Activated T-cell treated with anti-CD3 and anti-CD28 coated beads, Interleukin-2, amount 50 U/mL, for 4 hours (primary cell): ENCODE measurements around the gene NUTF2. TPM values are rescaled to one million over a fixed set of nuclear protein-coding genes. Genes with fewer than 3 reads are reported as not detected.
"Not testable (repeated sequence)": the region's sequence is repeated elsewhere in the genome, so short reads cannot be mapped to it uniquely, and the experiment has no call there.

Source experiments
- ATAC-seq, 2 donors: fragments of 200-7000 bp; cut with Tn5 transposase; one replicate each; pipeline ENCODE4 v1.10.0; 2021
- DNase-seq: peaks from one replicate; pipeline ENCODE4 v3.0.0-alpha.2; 2020
- H3K27me3 Mint-ChIP-seq: one replicate; pipeline ENCODE4 v1.8.0; 2021; ENCODE audit warnings: low read depth, mixed read lengths
- H3K36me3 Mint-ChIP-seq: one replicate; pipeline ENCODE4 v1.8.0; 2022; ENCODE audit warnings: mixed read lengths; ENCODE audit not compliant: insufficient read depth
- H3K4me1 Mint-ChIP-seq: one replicate; pipeline ENCODE4 v1.8.0; 2021; ENCODE audit warnings: low read depth, mixed read lengths
- H3K4me3 Mint-ChIP-seq: one replicate; pipeline ENCODE4 v1.8.0; 2021; ENCODE audit warnings: mild to moderate bottlenecking, moderate library complexity, mixed read lengths
- H3K9me3 Mint-ChIP-seq: one replicate; pipeline ENCODE4 v1.8.0; 2021; ENCODE audit warnings: mixed read lengths
- total RNA-seq, 3 donors: library from RNA; stranded (reverse); gene quantifications; one replicate each; pipeline ENCODE4 v1.2.1, GENCODE V29; 2021

The NUTF2 gene
- total RNA-seq, 3 donors from 2014 or later, result 170 to 182 (median 182) TPM

DNA sequence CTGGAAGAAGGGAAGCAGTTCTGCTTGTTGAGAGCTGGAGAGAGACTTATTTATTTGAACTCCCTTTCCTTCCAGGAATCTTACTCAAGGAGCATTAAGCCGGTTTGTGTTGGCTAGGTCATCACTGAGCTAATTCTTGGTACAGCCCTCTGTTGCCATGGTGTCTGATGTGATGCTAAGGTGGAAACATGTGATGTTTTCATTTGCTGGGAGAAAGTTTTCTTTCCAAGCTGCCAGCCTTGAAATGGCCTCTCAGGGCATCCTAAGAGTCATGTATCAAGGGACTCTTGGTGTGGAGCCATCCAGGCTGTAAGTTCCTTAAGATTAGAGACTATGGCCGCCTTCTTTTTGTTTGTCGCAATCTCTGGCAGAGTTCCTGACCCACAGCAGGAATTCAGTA is 50.5 kb downstream of the NUTF2 start:
- H3K4me3 Mint-ChIP-seq, result no peak overlapping the region
- peaks cover 40% of the 10 kb centered on the region for H3K4me1 Mint-ChIP-seq
- no peaks in the 10 kb centered on the region for H3K9me3 Mint-ChIP-seq
- H3K27me3 Mint-ChIP-seq, result no peaks in the 10 kb centered on the region
- H3K36me3 Mint-ChIP-seq, result no peaks in the 10 kb centered on the region
- DNase-seq (no peak), ATAC-seq (no peak)

DNA sequence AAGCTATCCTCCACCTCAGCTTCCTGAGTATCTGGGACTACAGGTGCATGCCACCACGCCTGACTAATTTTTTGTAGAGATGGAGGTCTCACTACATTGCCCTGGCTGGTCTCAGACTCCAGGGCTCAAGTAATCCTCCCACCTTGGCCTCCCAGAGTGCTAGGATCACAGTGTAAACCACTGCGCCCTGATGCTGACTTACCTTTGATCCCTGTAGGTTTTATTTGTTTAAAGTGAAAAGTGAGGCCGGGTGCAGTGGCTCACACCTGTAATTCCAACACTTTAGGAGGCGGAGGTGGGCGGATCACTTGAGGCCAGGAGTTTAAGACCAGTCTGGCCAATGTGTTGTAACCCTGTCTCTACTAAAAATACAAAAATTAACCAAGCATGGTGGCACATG is 55.0 kb downstream of the NUTF2 start:
- Mint-ChIP-seq H3K9me3 (no peaks in the 10 kb centered on the region), H3K27me3 (no peaks in the 10 kb centered on the region), H3K4me1 (peaks cover 16% of the 10 kb centered on the region), H3K4me3 (no peak overlapping the region), H3K36me3 (peaks cover 4% of the 10 kb centered on the region)
- DNase-seq, result no peak
- ATAC-seq, result no peak

GRCh38 chr16:67902831-67903230 is 56.1 kb downstream of the NUTF2 start:
- ATAC-seq (no peak), DNase-seq (no peak)
- no peak overlapping the region for H3K4me3 Mint-ChIP-seq
- H3K4me1 Mint-ChIP-seq, result peaks cover 7% of the 10 kb centered on the region
- H3K36me3 Mint-ChIP-seq, result peaks cover 4% of the 10 kb centered on the region
- no peaks in the 10 kb centered on the region for H3K9me3 Mint-ChIP-seq
- H3K27me3 Mint-ChIP-seq, result no peaks in the 10 kb centered on the region

DNA sequence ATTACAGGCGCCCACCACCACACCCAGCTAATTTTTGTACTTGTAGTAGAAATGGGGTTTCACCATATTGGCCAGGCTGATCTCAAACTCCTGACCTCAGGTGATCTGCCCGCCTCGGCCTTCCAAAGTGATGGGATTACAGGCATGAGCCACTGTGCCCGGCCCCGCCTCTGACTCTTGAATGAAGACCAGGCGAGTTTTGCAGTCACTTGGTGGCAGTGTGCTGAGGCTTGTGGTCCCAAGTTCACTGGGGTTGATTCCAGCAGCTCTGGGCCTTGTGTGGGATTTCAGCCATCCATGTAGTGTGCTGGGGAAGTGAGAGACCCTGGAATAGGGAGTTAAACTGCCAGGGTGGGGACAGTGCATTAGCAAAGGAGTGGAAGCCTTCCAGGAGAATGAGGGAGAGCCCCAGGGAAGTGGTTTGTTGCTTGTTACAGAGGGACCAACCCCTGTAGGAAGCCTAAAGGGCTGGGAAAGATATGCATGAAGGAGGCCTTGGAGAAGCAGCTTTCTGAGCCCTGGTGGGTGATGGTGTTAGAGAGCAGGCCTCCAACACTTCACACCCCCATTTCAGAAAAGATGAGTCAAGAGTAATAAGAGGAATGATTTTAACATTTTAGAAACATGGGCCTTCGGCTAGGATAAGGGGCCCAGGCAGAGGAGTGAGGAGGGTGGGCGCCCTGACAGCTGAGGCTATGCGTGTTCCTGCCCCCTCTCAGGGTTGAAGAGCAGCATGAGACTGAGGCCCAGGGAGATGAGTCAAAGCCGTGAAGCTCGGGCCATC is 60.9 kb downstream of the NUTF2 start:
- no peak for ATAC-seq
- no peak for DNase-seq
- H3K4me3 Mint-ChIP-seq, result no peak overlapping the region
- H3K4me1 Mint-ChIP-seq, result peaks cover 9% of the 10 kb centered on the region
- no peaks in the 10 kb centered on the region for H3K9me3 Mint-ChIP-seq
- H3K27me3 Mint-ChIP-seq, result no peaks in the 10 kb centered on the region
- H3K36me3 Mint-ChIP-seq, result peaks cover 14% of the 10 kb centered on the region

GRCh38 chr16:67909056-67909742 is 62.5 kb downstream of the NUTF2 start:
- Mint-ChIP-seq H3K36me3 (peaks cover 12% of the 10 kb centered on the region), H3K9me3 (no peaks in the 10 kb centered on the region), H3K4me3 (no peak overlapping the region), H3K4me1 (peaks cover 6% of the 10 kb centered on the region), H3K27me3 (no peaks in the 10 kb centered on the region)
- ATAC-seq, result no peak
- no peak for DNase-seq

DNA sequence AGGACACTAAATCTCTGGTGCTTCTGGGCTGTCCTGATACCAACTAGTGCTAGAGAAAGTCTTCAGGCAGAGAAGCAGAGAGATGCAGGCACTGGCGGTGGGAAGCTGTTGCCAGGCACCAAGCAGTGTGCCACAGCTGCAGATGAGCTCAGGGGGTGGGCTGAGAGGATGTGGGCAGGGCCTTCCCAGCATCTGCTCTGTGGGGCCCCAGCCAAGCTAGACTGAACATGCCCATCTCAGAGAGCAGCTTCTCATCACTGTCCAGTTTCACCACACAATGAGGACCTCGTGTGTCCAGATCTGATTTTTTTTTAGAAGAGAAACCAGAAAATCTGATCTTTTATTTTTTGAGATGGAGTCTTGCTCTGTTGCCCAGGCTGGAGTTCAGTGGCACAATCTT is 63.4 kb downstream of the NUTF2 start:
- no peak overlapping the region for H3K4me3 Mint-ChIP-seq

GRCh38 chr16:67914758-67915495 is 68.2 kb downstream of the NUTF2 start:
- ATAC-seq (no peak), DNase-seq (no peak)
- H3K27me3 Mint-ChIP-seq, result no peaks in the 10 kb centered on the region
- no peaks in the 10 kb centered on the region for H3K9me3 Mint-ChIP-seq
- peaks cover 19% of the 10 kb centered on the region for H3K36me3 Mint-ChIP-seq
- no peak overlapping the region for H3K4me3 Mint-ChIP-seq
- peaks cover 25% of the 10 kb centered on the region for H3K4me1 Mint-ChIP-seq

More for the DNA sequence above, 63.4 kb downstream of the NUTF2 start:
- DNase-seq, result no peak
- H3K27me3 Mint-ChIP-seq, result no peaks in the 10 kb centered on the region
- H3K9me3 Mint-ChIP-seq, result no peaks in the 10 kb centered on the region
- ATAC-seq, result peak; percentile 41 to 51
- peaks cover 18% of the 10 kb centered on the region for H3K36me3 Mint-ChIP-seq
- H3K4me1 Mint-ChIP-seq, result peaks cover 9% of the 10 kb centered on the region

DNA sequence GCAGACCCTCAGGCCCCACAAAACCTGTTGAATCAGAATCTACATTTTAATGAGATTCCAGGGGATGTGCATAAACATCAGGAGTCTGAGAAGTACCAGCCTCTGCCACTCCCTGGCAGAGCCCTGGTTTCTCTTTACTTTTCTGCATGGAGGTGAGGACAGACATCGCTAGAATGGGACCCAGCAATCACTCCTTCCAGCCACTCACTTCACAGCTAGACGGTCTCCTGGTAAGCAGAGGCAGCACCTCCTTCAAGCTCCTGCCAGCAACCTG is 68.7 kb downstream of the NUTF2 start:
- not testable (repeated sequence) for ATAC-seq, H3K9me3 Mint-ChIP-seq, H3K27me3 Mint-ChIP-seq, H3K4me3 Mint-ChIP-seq, DNase-seq
- Mint-ChIP-seq H3K36me3 (peaks cover 17% of the 10 kb centered on the region), H3K4me1 (peaks cover 24% of the 10 kb centered on the region)

- H3K36me3 Mint-ChIP-seq, result peaks cover 15% of the 10 kb centered on the region
- peaks cover 24% of the 10 kb centered on the region for H3K4me1 Mint-ChIP-seq
- no peak overlapping the region for H3K4me3 Mint-ChIP-seq
These were observed 69.3 kb downstream of the NUTF2 start for GRCh38 chr16:67915831-67916723.

GRCh38 chr16:67917140-67917851 is 70.6 kb downstream of the NUTF2 start:
- peak; percentile 2 to 23 for ATAC-seq
- H3K4me3 Mint-ChIP-seq, result no peak overlapping the region
- no peak for DNase-seq
- no peaks in the 10 kb centered on the region for H3K9me3 Mint-ChIP-seq
- H3K27me3 Mint-ChIP-seq, result no peaks in the 10 kb centered on the region
- peaks cover 17% of the 10 kb centered on the region for H3K36me3 Mint-ChIP-seq
- peaks cover 31% of the 10 kb centered on the region for H3K4me1 Mint-ChIP-seq

More at GRCh38 chr16:67915831-67916723, 69.3 kb downstream of the NUTF2 start:
- no peaks in the 10 kb centered on the region for H3K9me3 Mint-ChIP-seq
- no peaks in the 10 kb centered on the region for H3K27me3 Mint-ChIP-seq
- ATAC-seq (no peak), DNase-seq (no peak)

- Mint-ChIP-seq H3K4me3 (no peak overlapping the region), H3K27me3 (no peaks in the 10 kb centered on the region), H3K4me1 (peaks cover 32% of the 10 kb centered on the region), H3K36me3 (peaks cover 19% of the 10 kb centered on the region), H3K9me3 (no peaks in the 10 kb centered on the region)
- peak; percentile 100 for ATAC-seq
- peak; percentile 26 for DNase-seq
These were observed 71.1 kb downstream of the NUTF2 start for GRCh38 chr16:67917852-67918236.

DNA sequence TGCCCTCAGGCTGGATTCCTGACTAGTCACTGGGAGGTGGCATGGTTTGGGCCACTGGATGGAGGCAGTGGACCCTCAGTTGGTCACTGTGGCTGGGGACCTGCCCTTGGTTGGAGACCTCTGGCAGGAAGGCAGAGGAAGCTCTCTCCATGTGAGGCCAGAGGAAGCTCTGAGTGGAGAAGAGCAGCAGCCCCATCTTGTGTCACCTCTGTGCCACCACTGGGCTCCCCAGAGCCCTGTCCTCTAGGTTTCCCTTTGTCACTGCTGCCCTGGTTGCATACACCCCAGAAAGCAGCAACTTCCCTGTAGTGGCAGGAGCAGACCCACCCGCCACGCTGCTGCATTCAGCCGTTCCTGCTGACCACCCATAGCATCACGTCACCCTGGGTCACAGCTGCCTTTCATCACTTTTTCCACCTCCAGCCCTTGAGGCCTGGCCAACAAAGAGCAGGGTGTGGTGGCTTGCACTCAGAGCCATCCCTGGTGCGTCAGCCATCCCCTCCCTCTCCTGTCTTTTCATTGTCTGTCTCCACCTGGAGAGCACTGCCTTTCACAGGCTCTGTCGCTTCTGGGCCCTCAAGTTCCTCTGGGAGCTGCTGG is 73.0 kb downstream of the NUTF2 start:
- Mint-ChIP-seq H3K4me3 (no peak overlapping the region), H3K4me1 (peaks cover 32% of the 10 kb centered on the region), H3K27me3 (no peaks in the 10 kb centered on the region), H3K9me3 (no peaks in the 10 kb centered on the region), H3K36me3 (peaks cover 14% of the 10 kb centered on the region)
- ATAC-seq (no peak), DNase-seq (no peak)
